Liver (tissue), 9 donors: ENCODE data around the gene TTC7B. TPM values are rescaled to one million over a fixed set of nuclear protein-coding genes. Genes with fewer than 3 reads are reported as not detected.

ENCODE experiments used
- DNase-seq: peaks from one replicate; pipeline ENCODE4 v3.0.0-alpha.2; 2017; ENCODE audit warnings: low spot score
- H3K27ac ChIP-seq, 2 donors: one replicate each; pipeline ENCODE4 v1.7.0; 2013; ENCODE audit warnings: inconsistent platforms in 2 of 2, low read length in 2 of 2, control low read depth in 1 of 2, low read depth in 1 of 2, mild to moderate bottlenecking in 1 of 2
- H3K27me3 ChIP-seq, 4 donors: one replicate each; pipeline versions ENCODE4 v1.6.1 to v1.7.0; 2013; ENCODE audit warnings: low read length in 3 of 4, inconsistent platforms in 1 of 4, mild to moderate bottlenecking in 1 of 4, moderate library complexity in 1 of 4; ENCODE audit not compliant: control insufficient read depth in 4 of 4, insufficient read depth in 4 of 4
- H3K36me3 ChIP-seq, 4 donors: one replicate each; pipeline versions ENCODE4 v1.6.1 to v1.7.0; 2013; ENCODE audit warnings: low read length in 3 of 4, mild to moderate bottlenecking in 3 of 4, low read depth in 1 of 4, moderate library complexity in 1 of 4; ENCODE audit not compliant: control insufficient read depth in 4 of 4, insufficient read depth in 3 of 4
- H3K4me1 ChIP-seq, 4 donors: one replicate each; pipeline versions ENCODE4 v1.6.1 to v1.7.0; 2013; ENCODE audit warnings: low read length in 3 of 4, mild to moderate bottlenecking in 3 of 4, moderate library complexity in 1 of 4; ENCODE audit not compliant: control insufficient read depth in 4 of 4, insufficient read depth in 4 of 4
- H3K4me3 ChIP-seq, 3 donors: one replicate each; pipeline versions ENCODE4 v1.6.1 to v1.7.0; 2013; ENCODE audit warnings: low read length in 3 of 3, control low read depth in 1 of 3, low read depth in 1 of 3, mild to moderate bottlenecking in 1 of 3
- H3K9ac ChIP-seq, 2 donors: one replicate each; pipeline ENCODE4 v1.7.0; 2013; ENCODE audit warnings: low read length in 2 of 2, mild to moderate bottlenecking in 2 of 2, moderate library complexity in 2 of 2, control low read depth in 1 of 2, low read depth in 1 of 2
- H3K9me3 ChIP-seq, 4 donors: one replicate each; pipeline versions ENCODE4 v1.6.1 to v1.7.0; 2013; ENCODE audit warnings: low read length in 3 of 4; ENCODE audit not compliant: control insufficient read depth in 4 of 4
- ATF3 ChIP-seq: IDR thresholded peaks from 2 replicates; pipeline ENCODE4 v1.6.1; 2016; ENCODE audit warnings: antibody characterized with exemption
- CTCF ChIP-seq: fragments of 150-350 bp; IDR thresholded peaks from 2 replicates; pipeline ENCODE4 v1.5.1; 2017; ENCODE audit warnings: improper control_type of control experiment, low read depth, low read length; ENCODE audit not compliant: missing input control
- EGR1 ChIP-seq, 2 donors: IDR thresholded peaks; 2 replicates each; pipeline ENCODE4 v1.6.1; 2016 to 2018; ENCODE audit warnings: antibody characterized with exemption in 2 of 2, low read depth in 2 of 2
- FOXA1 ChIP-seq: IDR thresholded peaks from 2 replicates; pipeline ENCODE4 v1.6.1; 2016; ENCODE audit warnings: antibody characterized with exemption
- FOXA2 ChIP-seq: IDR thresholded peaks from 2 replicates; pipeline ENCODE4 v1.6.1; 2016; ENCODE audit warnings: antibody characterized with exemption
- GABPA ChIP-seq, 2 donors: IDR thresholded peaks in 1 of 2; conservative IDR thresholded peaks in 1 of 2; 2 replicates each; pipeline ENCODE4 v1.6.1; 2016; ENCODE audit warnings: antibody characterized with exemption in 2 of 2, mild to moderate bottlenecking in 1 of 2, moderate library complexity in 1 of 2
- HNF4A ChIP-seq, 2 donors: conservative IDR thresholded peaks; 2 replicates each; pipeline ENCODE4 v1.6.1; 2016; ENCODE audit warnings: antibody characterized with exemption in 2 of 2, mild to moderate bottlenecking in 2 of 2
- JUND ChIP-seq, 2 donors: IDR thresholded peaks; 2 replicates each; pipeline ENCODE4 v1.6.1; 2016; ENCODE audit warnings: antibody characterized with exemption in 2 of 2
- MAX ChIP-seq: IDR thresholded peaks from 2 replicates; pipeline ENCODE4 v1.6.1; 2016; ENCODE audit warnings: antibody characterized with exemption
- NR2F2 ChIP-seq: IDR thresholded peaks from 2 replicates; pipeline ENCODE4 v1.6.1; 2016; ENCODE audit warnings: antibody characterized with exemption
- RAD21 ChIP-seq, 2 donors: IDR thresholded peaks; 2 replicates each; pipeline ENCODE4 v1.6.1; 2016; ENCODE audit warnings: antibody characterized with exemption in 2 of 2, mild to moderate bottlenecking in 2 of 2
- REST ChIP-seq: IDR thresholded peaks from 2 replicates; pipeline ENCODE4 v1.6.1; 2016; ENCODE audit warnings: antibody characterized with exemption, mild to moderate bottlenecking
- RXRA ChIP-seq, 2 donors: IDR thresholded peaks; 2 replicates each; pipeline ENCODE4 v1.6.1; 2017 to 2018; ENCODE audit warnings: antibody characterized with exemption in 2 of 2, mild to moderate bottlenecking in 1 of 2
- SP1 ChIP-seq: IDR thresholded peaks from 2 replicates; pipeline ENCODE4 v1.6.1; 2018; ENCODE audit warnings: antibody characterized with exemption, mild to moderate bottlenecking
- TAF1 ChIP-seq: conservative IDR thresholded peaks from 2 replicates; pipeline ENCODE4 v1.6.1; 2016; ENCODE audit warnings: antibody characterized with exemption, mild to moderate bottlenecking
- YY1 ChIP-seq: IDR thresholded peaks from 2 replicates; pipeline ENCODE4 v1.6.1; 2016; ENCODE audit warnings: antibody characterized with exemption, mild to moderate bottlenecking
- ZBTB33 ChIP-seq: IDR thresholded peaks from 2 replicates; pipeline ENCODE4 v1.6.1; 2016; ENCODE audit warnings: antibody characterized with exemption
- WGBS: extraction: QIAGEN DNeasy Blood & Tissue Kit; methylation state at CpG from one replicate; pipeline ENCODE4 v1.1.7; 2013; 5-methylcytosine and 5-hydroxymethylcytosine counted together
- polyA plus RNA-seq, 2 donors: library from polyadenylated mRNA; stranded (reverse) in 1 of 2; unstranded in 1 of 2; fragments of 200-250 nt in 1 of 2; fragments of >200 nt in 1 of 2; fragmentation: Nextera tagmentation in 1 of 2; extraction: Ambion mirVana in 1 of 2; gene quantifications; one replicate each; pipeline versions ENCODE4 v1.2.1 to v1.2.3, GENCODE V29; 2013 to 2015
- total RNA-seq, 2 donors: library from RNA; depleted of rRNA; stranded (reverse); fragments of >200 nt; gene quantifications; one replicate each; pipeline ENCODE4 v1.2.3, GENCODE V29; 2014
- donor health status: healthy.
- donor health status: healthy.
- donor health status: healthy.
- donor health status: healthy.
- donor health status: healthy.

Gene TTC7B
- total and polyA plus RNA-seq, 4 donors: 9.1 to 31.0 (median 12.5) TPM

GRCh38 chr14:90659156-90659555, 157.1 kb downstream of the TTC7B start:
- Histone ChIP-seq H3K36me3 (peaks cover 7 to 29% (median 17%) of the 10 kb centered on the region in 4 donors), H3K4me1 (no peaks in the 10 kb centered on the region), H3K4me3 (no peak overlapping the region), H3K9ac (no peak overlapping the region), H3K9me3 (no peaks in the 10 kb centered on the region), H3K27me3 (no peaks in the 10 kb centered on the region), H3K27ac (no peak overlapping the region)
- no peak for DNase-seq
- WGBS: 83% methylated on average over 2 of the region's 2 CpGs
- TF ChIP-seq TAF1: no peak
- TF ChIP-seq REST: no peak
- no peak for TF ChIP-seq ZBTB33
- no peak for TF ChIP-seq HNF4A (conservative IDR thresholded peaks at IDR 0.05)
- no peak for TF ChIP-seq FOXA1
- TF ChIP-seq YY1: no peak
- no peak for TF ChIP-seq GABPA (IDR thresholded peaks at IDR 0.05 in 1 of 2, conservative IDR thresholded peaks at IDR 0.05 in 1 of 2)
- no peak for TF ChIP-seq EGR1 (IDR thresholded peaks at IDR 0.05; ENCODE audit: low read depth in 2 of 2)
- TF ChIP-seq FOXA2: no peak
- TF ChIP-seq MAX: no peak
- TF ChIP-seq RAD21 (IDR thresholded peaks at IDR 0.05): no peak
- no peak for TF ChIP-seq ATF3
- no peak for TF ChIP-seq JUND (IDR thresholded peaks at IDR 0.05)
- no peak for TF ChIP-seq RXRA (IDR thresholded peaks at IDR 0.05)
- no peak for TF ChIP-seq SP1

GRCh38 chr14:90658541-90658967, 157.7 kb downstream of the TTC7B start:
- Histone ChIP-seq H3K9me3 (no peaks in the 10 kb centered on the region), H3K4me3 (no peak overlapping the region), H3K4me1 (no peaks in the 10 kb centered on the region), H3K9ac (no peak overlapping the region), H3K27ac (no peak overlapping the region), H3K36me3 (peaks cover 9 to 31% (median 17%) of the 10 kb centered on the region in 4 donors), H3K27me3 (no peaks in the 10 kb centered on the region)
- DNase-seq: no peak
- TF ChIP-seq MAX (no peak), TAF1 (no peak), SP1 (no peak), RXRA (IDR thresholded peaks at IDR 0.05) (no peak), NR2F2 (no peak), HNF4A (conservative IDR thresholded peaks at IDR 0.05) (no peak), FOXA1 (no peak), FOXA2 (no peak), GABPA (IDR thresholded peaks at IDR 0.05 in 1 of 2, conservative IDR thresholded peaks at IDR 0.05 in 1 of 2) (no peak), RAD21 (IDR thresholded peaks at IDR 0.05) (no peak), CTCF (no peak)
- WGBS: 75% methylated on average over 8 of the region's 8 CpGs
